ENCODE measurements around the gene RYR1.

The RYR1 gene

DNA sequence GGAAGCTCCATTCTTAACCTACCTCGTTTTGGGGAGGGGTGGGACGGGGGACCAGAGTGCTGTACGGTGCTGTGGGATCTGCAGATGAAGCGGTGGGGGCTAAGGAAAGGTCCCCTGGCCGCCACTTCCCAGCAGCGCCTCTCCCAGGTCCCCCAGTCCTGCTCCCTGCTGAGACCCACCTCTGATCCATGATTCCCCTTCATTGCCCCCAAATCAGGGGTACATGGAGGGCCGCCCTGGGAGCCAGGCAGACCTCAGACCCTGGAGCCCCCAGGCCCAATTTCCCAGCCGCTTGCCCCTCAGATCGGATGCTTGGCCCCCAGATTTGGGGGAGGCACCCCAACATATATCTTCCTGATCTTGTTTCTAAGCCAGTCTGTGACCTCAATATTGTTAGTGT lies 34.4 kb upstream of the RYR1 start:
- H4K8ac ChIP-seq (ENCODE audit: low read depth, low read length) = no peak overlapping the region
- no peak overlapping the region for H3K4ac ChIP-seq (ENCODE audit: low read depth, low read length)
- H3K27me3 ChIP-seq (ENCODE audit: insufficient read depth, low read length, poor library complexity) = no peaks in the 10 kb centered on the region
- H3K23ac ChIP-seq (ENCODE audit: low read length) = no peak overlapping the region
- DNase-seq = no peak
- no peak overlapping the region for H3K4me3 ChIP-seq (ENCODE audit: low read length)
- H3K18ac ChIP-seq (ENCODE audit: low read length) = no peak overlapping the region
- no CpG with 5 or more reads among the region's 9 CpGs for WGBS (ENCODE audit: extremely low coverage, insufficient coverage, low lambda C conversion rate)
- H3K4me1 ChIP-seq (ENCODE audit: control insufficient read depth, low read depth, low read length) = peaks cover 2% of the 10 kb centered on the region
- no peak overlapping the region for H2AK5ac ChIP-seq (ENCODE audit: low read length)
- H3K36me3 ChIP-seq (ENCODE audit: control insufficient read depth, insufficient read depth, low read length) = no peaks in the 10 kb centered on the region
- no peak overlapping the region for H4K5ac ChIP-seq (ENCODE audit: low read length)
- no peak overlapping the region for H3K9ac ChIP-seq (ENCODE audit: low read length)
- H3K4me2 ChIP-seq (ENCODE audit: low read length) = no peak overlapping the region
- no peak overlapping the region for H2BK120ac ChIP-seq (ENCODE audit: low read depth, low read length)
- no peak overlapping the region for H3K27ac ChIP-seq (ENCODE audit: low read depth, low read length)
- no peak overlapping the region for H3K56ac ChIP-seq (ENCODE audit: low read length)
- no peaks in the 10 kb centered on the region for H3K79me1 ChIP-seq (ENCODE audit: low read length)
- H2BK15ac ChIP-seq (replicated peaks; ENCODE audit: low read depth) = no peak overlapping the region
- no peak overlapping the region for H2BK5ac ChIP-seq (ENCODE audit: low read length)
- no peaks in the 10 kb centered on the region for H3K79me2 ChIP-seq (ENCODE audit: control insufficient read depth, insufficient read depth, low read length)

- Histone ChIP-seq H3K18ac (ENCODE audit: low read length) (no peak overlapping the region), H4K5ac (ENCODE audit: low read length) (no peak overlapping the region), H2BK5ac (ENCODE audit: low read length) (no peak overlapping the region), H3K79me1 (ENCODE audit: low read length) (no peaks in the 10 kb centered on the region), H3K27ac (ENCODE audit: low read depth, low read length) (no peak overlapping the region), H2BK15ac (replicated peaks; ENCODE audit: low read depth) (no peak overlapping the region), H2AK5ac (ENCODE audit: low read length) (no peak overlapping the region), H3K4me1 (ENCODE audit: control insufficient read depth, low read depth, low read length) (no peaks in the 10 kb centered on the region), H3K23ac (ENCODE audit: low read length) (no peak overlapping the region), H3K56ac (ENCODE audit: low read length) (no peak overlapping the region), H3K79me2 (ENCODE audit: control insufficient read depth, insufficient read depth, low read length) (no peaks in the 10 kb centered on the region), H3K9ac (ENCODE audit: low read length) (no peak overlapping the region), H3K4ac (ENCODE audit: low read depth, low read length) (no peak overlapping the region), H3K36me3 (ENCODE audit: control insufficient read depth, insufficient read depth, low read length) (no peaks in the 10 kb centered on the region), H3K4me3 (ENCODE audit: low read length) (no peak overlapping the region), H3K4me2 (ENCODE audit: low read length) (no peak overlapping the region), H2BK120ac (ENCODE audit: low read depth, low read length) (no peak overlapping the region), H4K8ac (ENCODE audit: low read depth, low read length) (no peak overlapping the region), H3K27me3 (ENCODE audit: insufficient read depth, low read length, poor library complexity) (no peaks in the 10 kb centered on the region)
- no CpG with 5 or more reads among the region's 1 CpG for WGBS (ENCODE audit: extremely low coverage, insufficient coverage, low lambda C conversion rate)
- DNase-seq = no peak
Observed at GRCh38 chr19:38399537-38399936, 34.0 kb upstream of the RYR1 start.

DNA sequence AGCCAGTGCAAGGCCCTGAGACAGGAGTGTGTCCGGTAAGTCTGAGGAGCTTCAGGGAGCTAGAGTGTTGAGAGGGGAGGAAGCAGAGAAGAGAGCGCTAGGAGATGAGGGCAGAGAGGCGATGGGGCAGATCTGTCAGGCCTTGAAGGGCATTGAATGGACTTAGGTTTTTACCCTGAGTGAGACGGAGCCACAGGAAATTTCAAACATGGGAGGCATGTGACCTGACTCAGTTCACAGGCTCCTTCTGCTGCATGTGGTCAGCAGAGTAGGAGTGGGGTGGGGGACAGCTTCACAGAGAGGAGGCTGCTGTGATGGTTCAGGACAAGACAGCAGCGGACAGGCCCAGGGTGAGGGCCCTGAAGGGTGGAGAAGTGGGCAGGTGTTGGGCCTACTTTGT lies 33.1 kb upstream of the RYR1 start:
- Histone ChIP-seq H3K27me3 (ENCODE audit: insufficient read depth, low read length, poor library complexity) (no peaks in the 10 kb centered on the region), H3K79me1 (ENCODE audit: low read length) (no peaks in the 10 kb centered on the region), H2AK5ac (ENCODE audit: low read length) (no peak overlapping the region), H3K4me2 (ENCODE audit: low read length) (no peak overlapping the region), H3K36me3 (ENCODE audit: control insufficient read depth, insufficient read depth, low read length) (no peaks in the 10 kb centered on the region), H3K27ac (ENCODE audit: low read depth, low read length) (no peak overlapping the region), H3K79me2 (ENCODE audit: control insufficient read depth, insufficient read depth, low read length) (no peaks in the 10 kb centered on the region), H3K4ac (ENCODE audit: low read depth, low read length) (no peak overlapping the region), H4K5ac (ENCODE audit: low read length) (no peak overlapping the region), H4K8ac (ENCODE audit: low read depth, low read length) (no peak overlapping the region), H2BK15ac (replicated peaks; ENCODE audit: low read depth) (no peak overlapping the region), H2BK120ac (ENCODE audit: low read depth, low read length) (no peak overlapping the region), H3K4me1 (ENCODE audit: control insufficient read depth, low read depth, low read length) (no peaks in the 10 kb centered on the region), H2BK5ac (ENCODE audit: low read length) (no peak overlapping the region), H3K56ac (ENCODE audit: low read length) (no peak overlapping the region), H3K18ac (ENCODE audit: low read length) (no peak overlapping the region), H3K4me3 (ENCODE audit: low read length) (no peak overlapping the region), H3K23ac (ENCODE audit: low read length) (no peak overlapping the region), H3K9ac (ENCODE audit: low read length) (no peak overlapping the region)
- no peak for DNase-seq
- WGBS (ENCODE audit: extremely low coverage, insufficient coverage, low lambda C conversion rate) = no CpG with 5 or more reads among the region's 5 CpGs

- no peak overlapping the region for H2BK15ac ChIP-seq (replicated peaks; ENCODE audit: low read depth)
- H2BK5ac ChIP-seq (ENCODE audit: low read length) = no peak overlapping the region
- H3K4ac ChIP-seq (ENCODE audit: low read depth, low read length) = no peak overlapping the region
- no peaks in the 10 kb centered on the region for H3K79me2 ChIP-seq (ENCODE audit: control insufficient read depth, insufficient read depth, low read length)
- H4K8ac ChIP-seq (ENCODE audit: low read depth, low read length) = no peak overlapping the region
- no peak overlapping the region for H3K4me2 ChIP-seq (ENCODE audit: low read length)
- no peak overlapping the region for H3K4me3 ChIP-seq (ENCODE audit: low read length)
- H3K4me1 ChIP-seq (ENCODE audit: control insufficient read depth, low read depth, low read length) = no peaks in the 10 kb centered on the region
- H4K5ac ChIP-seq (ENCODE audit: low read length) = no peak overlapping the region
- no peak overlapping the region for H3K23ac ChIP-seq (ENCODE audit: low read length)
- H3K56ac ChIP-seq (ENCODE audit: low read length) = no peak overlapping the region
- no peaks in the 10 kb centered on the region for H3K36me3 ChIP-seq (ENCODE audit: control insufficient read depth, insufficient read depth, low read length)
- H3K27me3 ChIP-seq (ENCODE audit: insufficient read depth, low read length, poor library complexity) = no peaks in the 10 kb centered on the region
- H3K9ac ChIP-seq (ENCODE audit: low read length) = no peak overlapping the region
- H3K18ac ChIP-seq (ENCODE audit: low read length) = no peak overlapping the region
- H2AK5ac ChIP-seq (ENCODE audit: low read length) = no peak overlapping the region
- no peak overlapping the region for H2BK120ac ChIP-seq (ENCODE audit: low read depth, low read length)
- no CpG with 5 or more reads among the region's 3 CpGs for WGBS (ENCODE audit: extremely low coverage, insufficient coverage, low lambda C conversion rate)
- H3K27ac ChIP-seq (ENCODE audit: low read depth, low read length) = no peak overlapping the region
- H3K79me1 ChIP-seq (ENCODE audit: low read length) = no peaks in the 10 kb centered on the region
- peak; percentile 77 for DNase-seq
Observed at GRCh38 chr19:38401148-38401547, 32.3 kb upstream of the RYR1 start.

DNA sequence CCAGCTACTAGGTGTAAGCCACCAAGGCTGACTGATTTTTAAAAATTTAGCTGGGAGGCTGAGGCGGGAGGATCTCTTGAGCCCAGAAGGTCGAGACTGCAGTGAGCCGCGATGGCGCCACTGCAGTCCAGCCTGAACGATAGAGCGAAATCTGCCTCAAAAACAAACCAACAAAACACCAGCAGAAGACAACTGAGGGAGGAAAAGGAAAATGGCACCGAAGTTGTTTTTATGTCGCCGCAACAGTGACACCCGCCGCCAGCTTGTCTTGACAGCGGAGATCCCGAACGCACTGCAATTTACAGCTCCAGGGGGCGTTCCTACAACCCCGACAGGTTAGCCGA lies 30.9 kb upstream of the RYR1 start:
- H3K79me2 ChIP-seq (ENCODE audit: control insufficient read depth, insufficient read depth, low read length) = no peaks in the 10 kb centered on the region
- peak overlapping the region; percentile 37 for H3K56ac ChIP-seq (ENCODE audit: low read length)
- no CpG with 5 or more reads among the region's 18 CpGs for WGBS (ENCODE audit: extremely low coverage, insufficient coverage, low lambda C conversion rate)
- H2BK120ac ChIP-seq (ENCODE audit: low read depth, low read length) = no peak overlapping the region
- H3K36me3 ChIP-seq (ENCODE audit: control insufficient read depth, insufficient read depth, low read length) = no peaks in the 10 kb centered on the region
- H2BK5ac ChIP-seq (ENCODE audit: low read length) = no peak overlapping the region
- H3K27me3 ChIP-seq (ENCODE audit: insufficient read depth, low read length, poor library complexity) = no peaks in the 10 kb centered on the region
- DNase-seq = no peak
- H4K5ac ChIP-seq (ENCODE audit: low read length) = no peak overlapping the region
- no peak overlapping the region for H2AK5ac ChIP-seq (ENCODE audit: low read length)
- no peak overlapping the region for H2BK15ac ChIP-seq (replicated peaks; ENCODE audit: low read depth)
- no peaks in the 10 kb centered on the region for H3K4me1 ChIP-seq (ENCODE audit: control insufficient read depth, low read depth, low read length)
- no peak overlapping the region for H3K23ac ChIP-seq (ENCODE audit: low read length)
- H3K18ac ChIP-seq (ENCODE audit: low read length) = no peak overlapping the region
- no peaks in the 10 kb centered on the region for H3K79me1 ChIP-seq (ENCODE audit: low read length)
- no peak overlapping the region for H3K4ac ChIP-seq (ENCODE audit: low read depth, low read length)
- H3K9ac ChIP-seq (ENCODE audit: low read length) = peak overlapping the region; percentile 54
- peak overlapping the region; percentile 56 for H3K4me2 ChIP-seq (ENCODE audit: low read length)
- H3K4me3 ChIP-seq (ENCODE audit: low read length) = no peak overlapping the region
- no peak overlapping the region for H4K8ac ChIP-seq (ENCODE audit: low read depth, low read length)
- no peak overlapping the region for H3K27ac ChIP-seq (ENCODE audit: low read depth, low read length)

DNA sequence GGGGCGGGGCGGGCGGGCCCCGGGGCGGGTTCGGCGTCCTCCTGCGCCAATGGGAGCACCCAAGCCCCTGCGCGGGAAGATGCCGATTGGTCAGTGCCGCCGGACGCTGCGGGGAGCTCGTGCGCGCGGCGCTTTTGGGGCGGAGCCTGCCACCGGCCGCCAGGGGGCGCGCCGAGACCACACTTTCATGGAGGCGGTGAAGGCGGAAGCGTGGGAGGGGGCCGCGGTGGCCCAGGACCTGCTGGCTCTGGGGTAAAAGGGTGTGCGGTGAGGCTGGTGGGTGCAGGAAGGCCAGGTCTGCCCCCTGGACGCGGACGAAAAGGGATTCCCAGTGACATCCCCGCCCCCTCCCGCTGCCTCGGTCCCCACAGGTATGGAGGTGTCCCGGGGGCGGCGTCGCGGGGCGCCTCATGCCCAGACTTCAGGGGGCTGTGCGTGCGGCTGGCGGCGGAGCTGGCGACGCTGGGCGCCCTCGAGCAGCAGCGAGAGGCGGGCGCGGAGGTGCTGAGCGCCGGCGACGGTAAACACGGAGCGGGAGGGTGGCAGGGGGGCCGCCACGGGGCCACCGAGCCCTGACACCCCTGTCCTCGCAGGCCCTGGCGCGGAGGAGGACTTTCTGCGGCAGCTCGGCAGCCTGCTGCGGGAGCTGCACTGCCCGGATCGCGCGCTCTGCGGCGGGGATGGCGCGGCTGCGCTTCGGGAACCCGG lies 30.4 kb upstream of the RYR1 start, which contains the start of gene FAM98C:
Gene FAM98C, plus strand, starts transcription at position 127 of the 708 bp plus-strand sequence. Its CDS starts 61 bp downstream, at position 188.
- Histone ChIP-seq H3K4me2 (ENCODE audit: low read length) (peak within 1 kb of the TSS; percentile 77), H2BK5ac (ENCODE audit: low read length) (no peak within 1 kb of the TSS), H3K4ac (ENCODE audit: low read depth, low read length) (no peak within 1 kb of the TSS), H4K8ac (ENCODE audit: low read depth, low read length) (no peak within 1 kb of the TSS), H3K18ac (ENCODE audit: low read length) (peak within 1 kb of the TSS; percentile 35), H3K4me3 (ENCODE audit: low read length) (peak within 1 kb of the TSS; percentile 46), H3K4me1 (ENCODE audit: control insufficient read depth, low read depth, low read length) (no peaks in the 10 kb centered on the region), H3K36me3 (ENCODE audit: control insufficient read depth, insufficient read depth, low read length) (no peaks in the 10 kb centered on the region), H3K23ac (ENCODE audit: low read length) (no peak within 1 kb of the TSS), H3K79me2 (ENCODE audit: control insufficient read depth, insufficient read depth, low read length) (no peaks in the 10 kb centered on the region), H4K5ac (ENCODE audit: low read length) (no peak within 1 kb of the TSS), H2BK15ac (replicated peaks; ENCODE audit: low read depth) (no peak within 1 kb of the TSS), H2BK120ac (ENCODE audit: low read depth, low read length) (no peak within 1 kb of the TSS), H2AK5ac (ENCODE audit: low read length) (no peak within 1 kb of the TSS), H3K9ac (ENCODE audit: low read length) (peak within 1 kb of the TSS; percentile 82), H3K27me3 (ENCODE audit: insufficient read depth, low read length, poor library complexity) (no peaks in the 10 kb centered on the region), H3K27ac (ENCODE audit: low read depth, low read length) (no peak within 1 kb of the TSS), H3K56ac (ENCODE audit: low read length) (peak within 1 kb of the TSS; percentile 91), H3K79me1 (ENCODE audit: low read length) (no peaks in the 10 kb centered on the region)
- peak; percentile 99 for DNase-seq
- no CpG with 5 or more reads among the region's 82 CpGs for WGBS (ENCODE audit: extremely low coverage, insufficient coverage, low lambda C conversion rate)
